Skeletal muscle tissue (tissue), 4 donors: ENCODE results near the gene SAMM50. TPM values are rescaled to one million over a fixed set of nuclear protein-coding genes. Genes with fewer than 3 reads are reported as not detected.

Source experiments
- H3K27ac ChIP-seq: one replicate; pipeline ENCODE4 v1.7.0; 2013; ENCODE audit warnings: mild to moderate bottlenecking, low read depth, low read length, inconsistent platforms
- H3K27me3 ChIP-seq, 3 donors: one replicate each; pipeline ENCODE4 v1.7.0; 2013; ENCODE audit warnings: low read length in 3 of 3; ENCODE audit not compliant: control insufficient read depth in 3 of 3, insufficient read depth in 3 of 3
- H3K36me3 ChIP-seq, 3 donors: one replicate each; pipeline ENCODE4 v1.7.0; 2013; ENCODE audit warnings: low read length in 3 of 3; ENCODE audit not compliant: control insufficient read depth in 3 of 3, insufficient read depth in 3 of 3
- H3K4me1 ChIP-seq, 3 donors: one replicate each; pipeline ENCODE4 v1.7.0; 2013; ENCODE audit warnings: low read length in 3 of 3, mild to moderate bottlenecking in 3 of 3; ENCODE audit not compliant: control insufficient read depth in 3 of 3, insufficient read depth in 3 of 3
- H3K4me3 ChIP-seq, 3 donors: one replicate each; pipeline ENCODE4 v1.7.0; 2013; ENCODE audit warnings: low read length in 3 of 3
- H3K9ac ChIP-seq, 3 donors: one replicate each; pipeline ENCODE4 v1.7.0; 2013; ENCODE audit warnings: low read length in 3 of 3, mild to moderate bottlenecking in 3 of 3, moderate library complexity in 2 of 3, low read depth in 1 of 3
- H3K9me3 ChIP-seq, 3 donors: one replicate each; pipeline ENCODE4 v1.7.0; 2013; ENCODE audit warnings: low read length in 3 of 3; ENCODE audit not compliant: control insufficient read depth in 3 of 3
- total RNA-seq: library from RNA; depleted of rRNA; stranded (reverse); fragments of >200 nt; gene quantifications from one replicate; pipeline ENCODE4 v1.2.3, GENCODE V29; 2014
- donor health status: Osteomylitis.

The SAMM50 gene
- 59.5 TPM for total RNA-seq

DNA sequence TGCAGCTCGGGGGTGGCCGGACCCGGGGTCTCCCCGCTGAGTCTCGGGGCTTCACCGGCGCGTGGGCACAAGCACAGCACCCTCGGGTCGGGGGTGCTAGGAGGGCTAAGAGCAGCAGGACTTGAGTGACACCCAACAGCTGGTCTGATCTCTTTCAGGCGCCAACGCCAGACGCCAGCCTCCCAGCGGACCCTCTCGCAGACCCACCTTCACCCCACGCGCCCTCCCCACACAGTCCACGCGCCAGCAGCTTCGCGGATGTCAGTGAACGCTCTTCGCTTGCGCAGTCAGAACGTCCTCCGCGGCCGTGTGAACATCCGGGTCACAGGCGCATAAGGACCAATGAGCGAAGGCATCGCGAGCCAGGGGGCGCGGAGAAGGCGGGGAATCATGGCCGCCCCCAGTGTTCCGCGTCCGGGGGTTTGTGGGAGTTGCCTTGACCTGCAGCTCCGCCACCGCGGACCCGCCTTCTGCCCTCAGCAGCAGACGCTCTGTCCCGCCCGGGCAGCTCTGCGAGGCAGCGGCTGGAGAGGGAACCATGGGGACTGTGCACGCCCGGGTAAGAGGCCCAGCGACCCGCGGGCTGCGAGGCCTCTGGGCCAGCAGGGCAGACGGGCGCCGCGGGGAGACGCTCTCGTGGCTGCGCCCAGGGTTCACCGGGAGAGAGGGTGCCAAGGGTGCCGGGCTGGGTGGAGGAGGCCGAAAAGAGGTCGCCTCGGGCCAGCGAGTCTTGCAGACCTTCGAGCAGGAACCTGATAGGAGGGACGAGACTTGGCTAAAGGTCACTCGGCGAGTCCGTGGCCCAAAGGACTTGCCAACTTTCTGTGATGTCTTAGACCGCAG, at the start of gene SAMM50:
TSS of gene SAMM50 (plus strand) at position 403 of the 843 bp plus-strand sequence. CDS start at position 539, 136 bp downstream.
- H3K36me3 ChIP-seq, result no peaks in the 10 kb centered on the region

DNA sequence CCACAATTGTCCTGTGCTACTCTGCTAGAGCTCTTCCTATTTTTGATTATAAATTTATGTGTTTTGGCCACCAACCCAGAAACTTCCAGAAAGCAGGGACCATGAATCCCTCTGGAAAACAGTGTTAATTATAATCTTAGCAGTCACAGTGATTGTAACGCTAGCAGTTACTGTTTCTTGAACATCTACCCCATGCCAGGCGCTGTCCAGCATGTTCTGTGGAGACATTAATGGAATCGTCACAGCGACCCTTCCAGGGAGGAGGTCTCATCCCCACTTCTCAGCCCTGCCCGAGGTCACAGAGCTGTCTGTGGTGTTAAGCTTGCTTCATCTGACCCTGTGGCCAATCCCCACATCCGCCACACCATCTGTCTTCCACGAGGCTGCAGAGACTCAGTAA, 49.6 kb upstream of the SAMM50 start:
- H3K4me3 ChIP-seq, result no peak overlapping the region
- no peak overlapping the region for H3K27ac ChIP-seq

More for the DNA sequence above, at the start of gene SAMM50:
- H3K27ac ChIP-seq, result peak within 1 kb of the TSS; percentile 86
- H3K4me3 ChIP-seq, result peak within 1 kb of the TSS; percentile 97 to 99 (median 98)
- no peaks in the 10 kb centered on the region for H3K27me3 ChIP-seq
- H3K9me3 ChIP-seq, result no peaks in the 10 kb centered on the region
- peaks cover 27 to 40% (median 28%) of the 10 kb centered on the region in 3 donors for H3K4me1 ChIP-seq
- peak within 1 kb of the TSS; percentile 91 to 97 (median 92) for H3K9ac ChIP-seq

DNA sequence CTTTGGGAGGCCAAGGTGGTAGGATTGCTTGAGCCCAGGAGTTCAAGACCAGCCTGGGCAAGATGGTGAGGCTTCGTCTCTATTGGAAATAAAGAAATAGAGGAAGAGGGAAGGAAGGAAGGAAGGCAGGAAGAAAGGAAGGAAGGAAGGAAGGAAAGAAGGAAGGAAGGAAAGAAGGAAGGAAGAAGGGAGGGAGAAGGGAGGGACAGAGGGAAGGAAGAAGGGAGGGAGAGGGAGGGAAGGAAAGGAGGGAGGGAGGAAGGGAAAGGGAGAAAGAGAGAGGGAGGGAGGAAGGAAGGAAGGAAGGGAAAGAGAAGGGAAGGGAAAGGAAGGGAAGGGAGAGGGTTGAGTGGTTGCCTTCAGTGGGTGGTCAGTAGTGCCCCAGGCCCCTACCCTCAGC, 45.5 kb upstream of the SAMM50 start:
- Histone ChIP-seq H3K4me3 (no peak overlapping the region), H3K36me3 (no peaks in the 10 kb centered on the region), H3K9ac (no peak overlapping the region), H3K27me3 (peaks cover 23 to 44% (median 24%) of the 10 kb centered on the region in 3 donors), H3K4me1 (no peaks in the 10 kb centered on the region), H3K9me3 (no peaks in the 10 kb centered on the region), H3K27ac (no peak overlapping the region)

More for the DNA sequence above, 49.6 kb upstream of the SAMM50 start:
- Histone ChIP-seq H3K9ac (no peak overlapping the region), H3K4me1 (peaks cover 0 to 2% (median 0%) of the 10 kb centered on the region in 3 donors), H3K36me3 (no peaks in the 10 kb centered on the region), H3K27me3 (peaks cover 12 to 39% (median 17%) of the 10 kb centered on the region in 3 donors), H3K9me3 (no peaks in the 10 kb centered on the region)

DNA sequence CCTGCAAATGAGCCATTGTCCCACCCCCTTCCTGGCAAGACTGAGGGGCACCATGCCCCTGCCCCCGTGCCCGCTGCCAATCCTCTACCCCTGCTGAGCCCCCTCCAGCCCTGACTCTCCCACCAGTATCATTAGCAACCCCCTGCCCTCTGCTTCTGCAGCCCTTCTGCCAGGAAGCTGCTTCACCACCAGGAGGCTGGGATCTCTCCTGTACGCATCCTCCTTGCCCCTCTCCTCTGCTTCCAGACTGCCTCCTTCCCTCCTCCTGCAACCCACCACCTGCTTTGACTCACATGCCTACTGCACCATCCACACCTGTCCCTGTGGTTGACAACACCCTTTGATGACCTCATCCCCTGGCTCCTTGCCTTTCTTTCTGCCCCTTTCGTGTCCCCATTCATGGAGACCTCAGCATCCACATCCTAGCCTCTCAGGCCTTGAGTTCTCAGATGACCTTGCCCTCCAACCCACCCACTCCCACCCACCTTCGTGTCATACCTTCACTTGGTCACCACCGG, 45.0 kb upstream of the SAMM50 start:
- Histone ChIP-seq H3K9me3 (no peaks in the 10 kb centered on the region), H3K9ac (no peak overlapping the region), H3K4me3 (no peak overlapping the region), H3K36me3 (no peaks in the 10 kb centered on the region), H3K27ac (no peak overlapping the region), H3K27me3 (peaks cover 19 to 39% (median 20%) of the 10 kb centered on the region in 3 donors), H3K4me1 (no peaks in the 10 kb centered on the region)

DNA sequence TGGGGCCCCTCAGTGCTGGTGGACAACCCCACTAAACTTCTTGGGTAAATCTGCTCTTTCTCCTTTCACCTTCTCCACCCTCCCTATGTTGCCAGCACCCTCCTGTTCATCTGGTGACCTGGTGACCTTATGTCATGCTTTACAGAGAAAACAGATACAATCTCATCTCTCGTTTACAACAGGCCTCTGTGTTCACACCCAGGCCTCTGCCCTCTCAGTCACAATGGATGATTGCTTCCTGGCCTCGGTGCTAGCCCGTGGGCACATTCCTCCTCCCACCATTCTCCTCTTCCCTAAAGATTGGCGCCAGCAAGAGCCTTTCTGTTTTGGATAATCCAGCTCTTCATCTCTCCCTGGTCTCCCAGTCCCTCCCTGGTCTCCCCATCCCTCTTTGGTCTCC, 43.9 kb upstream of the SAMM50 start:
- Histone ChIP-seq H3K36me3 (no peaks in the 10 kb centered on the region), H3K4me3 (no peak overlapping the region), H3K9me3 (no peaks in the 10 kb centered on the region), H3K27me3 (peaks cover 15 to 32% (median 17%) of the 10 kb centered on the region in 3 donors), H3K9ac (no peak overlapping the region), H3K4me1 (no peaks in the 10 kb centered on the region), H3K27ac (no peak overlapping the region)

DNA sequence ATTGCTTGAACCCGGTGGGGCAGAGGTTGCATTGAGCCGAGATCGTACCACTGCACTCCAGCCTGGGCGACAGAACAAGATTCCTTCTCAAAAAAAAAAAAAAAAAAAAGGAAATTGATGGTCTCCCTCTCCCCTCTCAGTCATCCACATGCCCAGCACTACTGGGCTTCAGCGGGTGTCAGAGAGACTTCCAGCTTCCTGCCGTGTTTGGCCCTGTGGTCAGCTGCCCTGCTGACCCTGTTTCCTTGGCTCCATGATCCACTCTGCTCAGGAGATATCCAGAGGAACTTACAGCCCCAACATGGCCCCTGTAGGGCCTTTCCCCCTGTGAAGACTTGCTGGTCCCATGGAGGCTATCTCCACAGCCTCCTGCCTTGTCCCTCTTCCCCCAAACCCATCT, 37.7 kb upstream of the SAMM50 start:
- no peak overlapping the region for H3K27ac ChIP-seq
- no peak overlapping the region for H3K9ac ChIP-seq
- H3K27me3 ChIP-seq, result peaks cover 4 to 25% (median 10%) of the 10 kb centered on the region in 3 donors
- no peaks in the 10 kb centered on the region for H3K36me3 ChIP-seq
- H3K4me3 ChIP-seq, result no peak overlapping the region
- H3K9me3 ChIP-seq, result no peaks in the 10 kb centered on the region
- peaks cover 0 to 12% (median 7%) of the 10 kb centered on the region in 3 donors for H3K4me1 ChIP-seq

DNA sequence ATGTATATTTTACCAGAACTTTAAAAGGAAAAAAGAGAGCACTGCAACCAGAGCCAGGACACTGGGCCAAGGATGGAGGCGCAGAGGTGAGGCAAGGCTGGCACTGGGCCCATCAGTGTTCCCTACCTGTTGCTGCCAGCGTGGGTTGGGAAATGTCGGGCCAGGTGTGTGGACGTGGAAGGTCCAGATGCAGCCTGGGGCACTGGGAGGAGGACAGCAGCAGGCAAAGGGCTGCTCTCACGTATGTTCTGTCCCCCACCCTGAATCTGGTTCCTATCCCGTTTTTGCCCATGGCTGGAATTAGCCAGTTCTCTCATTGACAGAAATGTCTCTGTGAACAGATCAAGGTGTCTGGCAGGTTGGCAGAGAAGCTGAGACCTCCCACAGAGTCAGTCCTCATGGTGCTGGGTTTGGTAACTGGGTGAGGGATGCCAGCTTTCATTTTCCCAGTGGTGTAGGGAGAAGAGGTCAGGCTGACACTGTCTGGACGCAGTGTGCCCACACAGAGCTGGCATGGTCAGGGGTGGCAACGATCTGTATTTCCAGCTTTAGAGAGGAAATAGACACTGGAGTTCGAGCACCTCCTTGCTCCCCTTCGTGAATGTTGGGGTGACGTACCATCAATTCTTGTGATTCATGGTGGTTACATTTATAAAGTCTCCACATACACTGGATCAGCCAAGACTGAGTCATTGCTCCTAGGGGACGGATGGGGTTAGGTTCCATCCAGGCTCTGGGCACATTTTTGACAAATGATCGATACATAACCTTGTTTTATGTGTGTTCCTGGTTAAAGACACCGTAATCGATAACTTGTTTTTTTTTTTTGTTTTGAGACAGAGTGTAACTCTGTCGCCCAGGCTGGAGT, 35.9 kb upstream of the SAMM50 start:
- Histone ChIP-seq H3K4me1 (peaks cover 0 to 16% (median 12%) of the 10 kb centered on the region in 3 donors), H3K9me3 (no peaks in the 10 kb centered on the region), H3K27ac (no peak overlapping the region), H3K27me3 (peaks cover 7 to 24% (median 8%) of the 10 kb centered on the region in 3 donors), H3K9ac (no peak overlapping the region), H3K36me3 (no peaks in the 10 kb centered on the region), H3K4me3 (no peak overlapping the region)

DNA sequence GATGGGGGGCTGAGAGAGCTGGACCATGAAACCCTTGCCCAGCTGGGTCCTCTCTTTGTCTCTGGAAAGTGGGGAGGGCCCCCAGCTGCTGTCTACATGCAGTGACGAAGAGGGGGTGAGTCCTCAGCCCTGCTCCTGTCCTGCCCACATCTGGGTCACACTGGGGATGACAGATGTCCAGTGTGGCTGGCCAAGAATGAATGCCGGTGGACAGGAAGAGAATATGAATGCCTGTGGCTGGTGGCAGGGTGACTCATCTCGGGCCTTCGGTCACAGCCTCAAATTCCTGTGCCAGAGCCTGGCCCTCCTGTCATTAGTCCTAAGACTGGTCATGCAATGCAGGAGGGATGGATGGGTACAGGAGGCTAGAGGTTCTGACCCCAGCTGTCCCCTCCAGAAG, 33.9 kb upstream of the SAMM50 start:
- H3K27ac ChIP-seq, result no peak overlapping the region
- H3K9me3 ChIP-seq, result no peaks in the 10 kb centered on the region
- H3K27me3 ChIP-seq, result peaks cover 8 to 28% (median 14%) of the 10 kb centered on the region in 3 donors
- no peak overlapping the region for H3K9ac ChIP-seq
- H3K4me1 ChIP-seq, result peaks cover 13 to 31% (median 28%) of the 10 kb centered on the region in 3 donors
- no peaks in the 10 kb centered on the region for H3K36me3 ChIP-seq
- H3K4me3 ChIP-seq, result no peak overlapping the region

DNA sequence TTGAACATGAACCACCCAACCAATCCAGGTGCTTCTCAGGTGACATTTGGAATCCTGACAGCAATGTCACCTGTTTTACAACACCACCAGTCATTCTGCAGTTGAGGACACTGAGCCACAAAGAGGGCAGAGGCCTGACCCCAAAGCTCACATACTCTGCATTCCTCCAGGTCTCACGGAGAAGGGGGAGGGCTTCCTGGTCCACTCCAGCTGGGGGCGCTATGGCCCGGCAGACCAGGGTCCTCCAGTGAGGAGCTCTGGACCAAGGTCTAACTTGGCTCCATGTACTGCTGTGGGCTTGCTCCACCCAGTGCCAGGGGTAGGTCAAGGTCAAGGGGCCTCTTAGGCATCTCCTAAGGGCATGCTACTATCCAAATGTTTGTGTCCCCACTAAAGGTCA, 33.1 kb upstream of the SAMM50 start:
- H3K9me3 ChIP-seq, result no peaks in the 10 kb centered on the region

More for the DNA sequence above, 33.1 kb upstream of the SAMM50 start:
- peaks cover 8 to 28% (median 14%) of the 10 kb centered on the region in 3 donors for H3K27me3 ChIP-seq
- no peaks in the 10 kb centered on the region for H3K36me3 ChIP-seq
- no peak overlapping the region for H3K27ac ChIP-seq
- no peak overlapping the region for H3K4me3 ChIP-seq
- H3K9ac ChIP-seq, result no peak overlapping the region
- H3K4me1 ChIP-seq, result peaks cover 13 to 34% (median 28%) of the 10 kb centered on the region in 3 donors
